ENCODE results near the gene ZBTB46.
A peak's percentile ranks its signal among the peaks of the same experiment; 100 is the strongest.
"Not testable (repeated sequence)": the region's sequence is repeated elsewhere in the genome, so short reads cannot be mapped to it uniquely, and the experiment has no call there.

The ZBTB46 gene

DNA sequence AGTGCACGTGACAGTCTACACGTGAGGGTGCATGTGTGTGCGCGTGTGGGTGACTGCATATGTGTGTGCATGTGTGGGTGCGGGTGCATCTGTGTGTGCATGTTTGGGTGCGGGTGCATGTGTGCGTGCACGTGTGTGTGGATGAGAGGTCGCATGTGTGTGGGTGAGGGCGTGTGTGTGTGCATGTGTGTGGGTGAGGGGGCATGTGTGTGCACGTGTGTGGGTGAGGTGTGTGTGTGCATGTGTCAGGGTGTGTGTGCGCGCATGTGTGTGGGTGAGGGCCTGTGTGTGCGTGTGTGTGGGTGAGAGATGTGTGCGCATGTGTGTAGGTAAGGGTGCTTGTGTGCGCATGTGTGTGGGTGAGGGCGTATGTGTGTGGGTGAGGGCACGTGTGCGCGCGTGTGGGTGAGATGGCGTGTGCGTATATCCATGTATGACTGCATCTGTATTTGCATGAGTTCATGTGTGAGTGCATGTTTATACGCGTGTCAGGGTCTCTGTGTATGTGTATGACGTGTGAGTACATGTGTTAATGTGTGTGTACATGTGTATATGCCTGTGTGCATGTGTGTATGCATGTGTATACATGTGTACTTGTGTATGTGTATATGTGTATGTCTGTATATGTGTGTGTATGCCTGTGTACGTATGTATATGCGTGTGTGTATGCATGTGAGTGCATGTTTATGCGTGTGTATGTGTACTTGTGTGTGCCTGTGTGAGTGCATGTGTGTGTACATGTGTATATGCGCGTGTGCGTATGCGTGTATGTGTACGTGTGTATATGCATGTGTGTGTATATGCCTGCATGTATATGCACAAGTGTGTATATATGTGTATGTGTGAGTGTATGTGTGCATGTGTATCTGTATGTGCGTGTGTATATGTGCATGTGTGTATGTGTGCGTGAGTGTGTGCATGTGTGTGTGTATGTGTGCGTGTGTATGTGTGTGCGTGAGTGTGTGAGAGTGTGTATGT is 98.7 kb downstream of the ZBTB46 start:
- Histone ChIP-seq H3K36me3 (ENCODE audit: control insufficient read depth, insufficient read depth, low read length) (peaks cover 6% of the 10 kb centered on the region), H3K27ac (ENCODE audit: low read depth, low read length) (no peak overlapping the region), H3K4me3 (ENCODE audit: low read length) (no peak overlapping the region), H3K9ac (ENCODE audit: low read length) (no peak overlapping the region), H3K4me1 (ENCODE audit: control insufficient read depth, insufficient read depth, low read length) (no peaks in the 10 kb centered on the region), H3K27me3 (ENCODE audit: control insufficient read depth, insufficient read depth, low read length) (no peaks in the 10 kb centered on the region)

DNA sequence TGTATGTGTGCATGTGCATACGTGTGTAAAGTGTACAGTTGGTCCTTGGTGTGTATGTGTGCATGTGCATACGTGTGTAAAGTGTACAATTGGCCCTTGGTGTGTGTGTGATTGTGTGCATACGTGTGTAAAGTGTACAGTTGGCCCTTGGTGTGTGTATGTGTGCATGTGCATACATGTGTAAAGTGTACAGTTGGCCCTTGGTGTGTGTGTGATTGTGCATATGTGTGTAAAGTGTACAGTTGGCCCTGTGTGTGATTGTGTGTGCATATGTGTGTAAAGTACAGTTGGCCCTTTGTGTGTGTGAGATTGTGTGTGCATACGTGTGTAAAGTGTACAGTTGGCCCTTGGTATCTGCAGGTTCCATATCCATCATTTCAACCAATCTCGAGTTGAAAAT is 99.7 kb downstream of the ZBTB46 start:
- peaks cover 6% of the 10 kb centered on the region for H3K36me3 ChIP-seq (ENCODE audit: control insufficient read depth, insufficient read depth, low read length)

DNA sequence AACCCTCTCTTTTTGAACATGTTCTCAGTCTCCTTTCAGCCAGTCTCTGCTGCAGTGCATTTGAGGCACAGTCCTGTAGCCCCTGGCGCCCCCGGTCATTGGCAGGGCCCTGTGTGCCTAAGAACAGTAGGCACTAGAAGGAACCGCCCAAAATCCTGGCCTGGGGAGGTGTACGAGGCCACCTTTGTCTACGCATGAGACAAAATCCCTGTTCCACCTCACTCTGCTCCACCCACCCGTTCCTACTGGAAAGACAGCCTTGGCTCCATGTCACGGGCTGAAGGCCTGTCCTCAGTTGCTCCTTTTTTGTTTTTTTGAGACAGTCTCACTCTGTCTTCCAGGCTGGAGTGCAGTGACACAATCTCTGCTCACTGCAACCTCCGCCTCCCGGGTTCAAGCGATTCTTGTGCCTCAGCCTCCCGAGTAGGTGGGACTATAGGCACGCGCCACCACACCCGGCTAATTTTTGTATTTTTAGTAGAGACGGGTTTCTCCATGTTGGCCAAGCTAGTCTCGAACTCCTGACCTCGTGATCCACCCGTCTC is 100.8 kb downstream of the ZBTB46 start:
- not testable (repeated sequence) for H3K27ac ChIP-seq (ENCODE audit: low read depth, low read length); H3K9ac ChIP-seq (ENCODE audit: low read length); H3K36me3 ChIP-seq (ENCODE audit: control insufficient read depth, insufficient read depth, low read length); H3K27me3 ChIP-seq (ENCODE audit: control insufficient read depth, insufficient read depth, low read length); H3K4me1 ChIP-seq (ENCODE audit: control insufficient read depth, insufficient read depth, low read length); H3K4me3 ChIP-seq (ENCODE audit: low read length)

More for the DNA sequence above, 99.7 kb downstream of the ZBTB46 start:
- no peak overlapping the region for H3K9ac ChIP-seq (ENCODE audit: low read length)
- H3K27ac ChIP-seq (ENCODE audit: low read depth, low read length), result no peak overlapping the region
- no peaks in the 10 kb centered on the region for H3K4me1 ChIP-seq (ENCODE audit: control insufficient read depth, insufficient read depth, low read length)
- H3K4me3 ChIP-seq (ENCODE audit: low read length), result no peak overlapping the region
- no peaks in the 10 kb centered on the region for H3K27me3 ChIP-seq (ENCODE audit: control insufficient read depth, insufficient read depth, low read length)

DNA sequence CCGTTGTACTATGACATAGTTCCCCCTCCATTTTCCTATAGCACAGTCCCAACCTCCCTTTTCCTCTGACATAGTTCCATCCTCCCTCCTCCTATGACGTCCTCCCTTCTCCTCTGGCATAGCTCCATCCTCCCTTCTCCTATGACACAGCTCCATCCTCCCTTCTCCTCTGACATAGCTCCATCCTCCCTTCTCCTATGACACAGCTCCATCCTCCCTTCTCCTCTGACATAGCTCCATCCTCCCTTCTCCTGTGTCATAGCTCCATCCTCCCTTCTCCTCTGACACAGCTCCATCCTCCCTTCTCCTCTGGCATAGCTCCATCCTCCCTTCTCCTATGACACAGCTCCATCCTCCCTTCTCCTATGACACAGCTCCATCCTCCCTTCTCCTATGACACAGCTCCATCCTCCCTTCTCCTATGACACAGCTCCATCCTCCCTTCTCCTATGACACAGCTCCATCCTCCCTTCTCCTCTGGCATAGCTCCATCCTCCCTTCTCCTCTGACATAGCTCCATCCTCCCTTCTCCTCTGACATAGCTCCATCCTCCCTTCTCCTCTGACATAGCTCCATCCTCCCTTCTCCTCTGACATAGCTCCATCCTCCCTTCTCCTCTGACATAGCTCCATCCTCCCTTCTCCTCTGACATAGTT is 108.0 kb downstream of the ZBTB46 start:
- not testable (repeated sequence) for H3K27me3 ChIP-seq (ENCODE audit: control insufficient read depth, insufficient read depth, low read length); H3K4me3 ChIP-seq (ENCODE audit: low read length); H3K9ac ChIP-seq (ENCODE audit: low read length); H3K4me1 ChIP-seq (ENCODE audit: control insufficient read depth, insufficient read depth, low read length); H3K36me3 ChIP-seq (ENCODE audit: control insufficient read depth, insufficient read depth, low read length); H3K27ac ChIP-seq (ENCODE audit: low read depth, low read length)

DNA sequence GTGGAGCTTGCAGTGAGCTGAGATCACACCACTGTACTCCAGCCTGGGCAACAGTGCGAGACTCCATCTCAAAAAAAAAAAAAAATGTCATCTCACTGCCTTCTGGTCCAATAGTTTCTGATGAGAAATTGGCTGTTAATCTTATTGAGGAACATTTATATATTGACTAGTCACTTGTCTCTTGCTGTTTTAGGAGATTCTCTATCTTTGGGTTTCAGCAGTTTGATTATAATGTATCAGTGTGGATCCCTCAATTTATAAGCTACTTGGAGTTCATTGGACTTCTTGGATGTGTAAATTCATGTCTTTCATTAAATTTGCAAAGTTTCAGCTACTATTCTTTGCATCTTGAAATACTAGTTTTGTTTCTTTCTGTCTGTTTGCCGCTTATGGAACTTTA is 112.1 kb downstream of the ZBTB46 start:
- no peak overlapping the region for H3K27ac ChIP-seq (ENCODE audit: low read depth, low read length)
- no peak overlapping the region for H3K9ac ChIP-seq (ENCODE audit: low read length)
- H3K4me1 ChIP-seq (ENCODE audit: control insufficient read depth, insufficient read depth, low read length), result no peaks in the 10 kb centered on the region
- peaks cover 9% of the 10 kb centered on the region for H3K36me3 ChIP-seq (ENCODE audit: control insufficient read depth, insufficient read depth, low read length)
- H3K27me3 ChIP-seq (ENCODE audit: control insufficient read depth, insufficient read depth, low read length), result no peaks in the 10 kb centered on the region
- H3K4me3 ChIP-seq (ENCODE audit: low read length), result no peak overlapping the region

DNA sequence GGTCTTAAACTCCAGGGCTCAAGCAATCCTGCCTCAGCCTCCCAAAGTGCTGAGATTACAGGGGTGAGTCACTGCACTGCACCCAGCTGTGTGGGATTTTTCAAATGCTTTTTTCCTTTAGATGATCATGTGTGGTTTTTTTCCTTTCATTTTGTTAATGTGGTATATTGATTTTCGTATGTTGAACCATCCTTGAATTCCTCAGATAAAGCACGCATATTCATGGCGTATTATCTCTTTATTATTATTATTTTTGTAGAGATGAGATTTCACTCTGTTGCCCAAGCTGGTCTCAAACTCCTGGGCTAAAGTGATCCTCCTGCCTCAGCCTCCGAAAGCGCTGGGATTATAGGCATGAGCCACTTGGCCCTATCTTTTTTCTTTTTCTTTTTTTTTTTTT is 116.2 kb downstream of the ZBTB46 start:
- no peak overlapping the region for H3K4me3 ChIP-seq (ENCODE audit: low read length)
- H3K36me3 ChIP-seq (ENCODE audit: control insufficient read depth, insufficient read depth, low read length), result peaks cover 13% of the 10 kb centered on the region
- no peaks in the 10 kb centered on the region for H3K4me1 ChIP-seq (ENCODE audit: control insufficient read depth, insufficient read depth, low read length)
- H3K27me3 ChIP-seq (ENCODE audit: control insufficient read depth, insufficient read depth, low read length), result no peaks in the 10 kb centered on the region
- H3K9ac ChIP-seq (ENCODE audit: low read length), result no peak overlapping the region
- H3K27ac ChIP-seq (ENCODE audit: low read depth, low read length), result no peak overlapping the region

DNA sequence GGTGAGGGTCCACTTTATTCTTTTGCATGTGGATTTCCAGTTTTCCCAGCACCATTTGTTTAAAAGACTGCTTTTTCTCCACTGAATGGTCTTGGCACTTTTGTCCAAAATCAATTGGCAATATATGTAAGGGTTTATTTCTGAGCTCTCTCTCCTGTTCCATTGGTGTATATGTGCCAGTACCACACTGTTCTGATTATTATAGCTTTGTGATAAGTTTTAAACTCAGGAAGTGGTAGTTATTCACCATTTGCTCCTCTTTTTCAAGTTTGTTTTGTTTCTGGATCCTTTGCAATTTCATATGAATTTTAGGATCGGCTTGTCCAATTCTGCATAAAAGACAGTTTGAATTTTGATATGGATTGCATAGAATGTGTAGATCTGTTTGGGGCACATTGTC is 118.9 kb downstream of the ZBTB46 start:
- H3K27me3 ChIP-seq (ENCODE audit: control insufficient read depth, insufficient read depth, low read length), result no peaks in the 10 kb centered on the region
- peaks cover 6% of the 10 kb centered on the region for H3K4me1 ChIP-seq (ENCODE audit: control insufficient read depth, insufficient read depth, low read length)
- no peak overlapping the region for H3K4me3 ChIP-seq (ENCODE audit: low read length)
- H3K9ac ChIP-seq (ENCODE audit: low read length), result no peak overlapping the region
- no peak overlapping the region for H3K27ac ChIP-seq (ENCODE audit: low read depth, low read length)
- H3K36me3 ChIP-seq (ENCODE audit: control insufficient read depth, insufficient read depth, low read length), result peaks cover 10% of the 10 kb centered on the region

DNA sequence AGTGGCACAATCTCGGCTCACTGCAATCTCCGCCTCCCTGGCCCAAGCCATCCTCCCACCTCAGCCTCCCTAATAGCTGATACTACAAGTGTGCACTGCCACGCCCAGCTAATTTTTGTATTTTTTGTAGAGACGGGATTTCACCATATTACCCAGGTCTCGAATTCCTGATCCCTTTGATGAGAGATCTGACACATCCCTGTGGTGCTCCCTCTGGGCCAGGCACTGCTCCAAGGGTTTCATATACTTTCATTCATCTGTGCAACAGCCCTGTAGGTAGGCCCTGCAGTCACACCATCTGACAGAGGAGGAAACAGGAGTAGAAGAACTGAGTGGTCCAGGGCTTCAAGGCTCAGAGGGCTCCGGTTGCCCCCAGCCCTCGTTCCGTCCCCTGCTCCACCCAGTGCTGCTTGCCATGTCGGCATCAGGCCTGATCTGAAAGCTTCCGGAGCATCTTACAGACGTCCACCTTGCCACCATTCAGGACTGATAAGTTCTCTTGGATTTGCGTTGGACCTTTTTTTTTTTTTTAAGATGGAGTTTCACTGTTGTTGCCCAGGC is 119.9 kb downstream of the ZBTB46 start:
- Histone ChIP-seq H3K9ac (ENCODE audit: low read length) (no peak overlapping the region), H3K36me3 (ENCODE audit: control insufficient read depth, insufficient read depth, low read length) (peaks cover 10% of the 10 kb centered on the region), H3K27me3 (ENCODE audit: control insufficient read depth, insufficient read depth, low read length) (no peaks in the 10 kb centered on the region), H3K4me3 (ENCODE audit: low read length) (no peak overlapping the region), H3K27ac (ENCODE audit: low read depth, low read length) (no peak overlapping the region), H3K4me1 (ENCODE audit: control insufficient read depth, insufficient read depth, low read length) (peaks cover 12% of the 10 kb centered on the region)

DNA sequence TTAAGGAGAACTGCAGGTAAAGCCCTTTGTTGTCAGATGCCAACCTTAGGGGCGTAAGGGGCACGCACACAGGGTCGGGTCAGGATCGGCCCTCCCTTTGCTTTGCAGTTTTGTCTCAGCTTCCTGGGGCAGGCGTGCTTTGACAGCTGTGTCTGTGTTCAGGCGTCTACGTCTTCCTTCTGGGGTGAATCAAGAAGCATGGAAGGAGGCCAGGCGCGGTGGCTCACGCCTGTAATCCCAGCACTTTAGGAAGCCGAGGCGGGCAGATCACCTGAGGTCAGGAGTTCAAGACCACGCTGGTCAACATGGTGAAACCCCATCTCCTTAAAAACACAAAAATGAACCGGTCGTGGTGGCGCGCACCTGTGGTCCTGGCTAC is 121.9 kb downstream of the ZBTB46 start:
- Histone ChIP-seq H3K4me1 (ENCODE audit: control insufficient read depth, insufficient read depth, low read length) (peaks cover 12% of the 10 kb centered on the region), H3K36me3 (ENCODE audit: control insufficient read depth, insufficient read depth, low read length) (peaks cover 22% of the 10 kb centered on the region), H3K9ac (ENCODE audit: low read length) (no peak overlapping the region), H3K27me3 (ENCODE audit: control insufficient read depth, insufficient read depth, low read length) (no peaks in the 10 kb centered on the region), H3K27ac (ENCODE audit: low read depth, low read length) (no peak overlapping the region), H3K4me3 (ENCODE audit: low read length) (peak overlapping the region; percentile 70)

DNA sequence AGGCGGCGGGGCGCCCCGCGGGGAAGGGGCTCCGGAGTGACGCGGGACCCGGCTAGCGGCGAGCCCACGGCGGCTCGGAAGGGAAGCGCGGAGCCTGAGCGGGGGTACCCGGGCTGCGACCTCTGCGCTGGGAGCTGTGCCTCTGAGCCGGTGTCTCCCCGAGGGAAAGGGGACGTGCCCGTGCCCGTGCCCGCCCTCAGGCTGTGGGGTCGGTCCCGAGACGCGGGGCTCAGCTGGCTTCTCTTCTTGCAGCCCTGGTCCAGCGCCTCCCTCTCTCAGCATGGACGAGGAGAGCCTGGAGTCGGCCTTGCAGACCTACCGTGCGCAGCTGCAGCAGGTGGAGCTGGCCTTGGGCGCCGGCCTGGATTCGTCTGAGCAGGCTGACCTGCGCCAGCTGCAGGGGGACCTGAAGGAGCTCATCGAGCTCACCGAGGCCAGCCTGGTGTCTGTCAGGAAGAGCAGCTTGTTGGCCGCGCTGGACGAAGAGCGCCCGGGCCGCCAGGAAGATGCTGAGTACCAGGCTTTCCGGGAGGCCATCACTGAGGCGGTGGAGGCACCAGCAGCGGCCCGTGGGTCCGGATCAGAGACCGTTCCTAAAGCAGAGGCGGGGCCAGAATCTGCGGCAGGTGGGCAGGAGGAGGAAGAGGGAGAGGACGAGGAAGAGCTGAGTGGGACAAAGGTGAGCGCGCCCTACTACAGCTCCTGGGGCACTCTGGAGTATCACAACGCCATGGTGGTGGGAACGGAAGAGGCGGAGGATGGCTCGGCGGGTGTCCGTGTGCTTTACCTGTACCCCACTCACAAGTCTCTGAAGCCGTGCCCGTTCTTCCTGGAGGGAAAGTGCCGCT is 122.5 kb downstream of the ZBTB46 start:
- peak overlapping the region; percentile 93 for H3K27ac ChIP-seq (ENCODE audit: low read depth, low read length)
- H3K27me3 ChIP-seq (ENCODE audit: control insufficient read depth, insufficient read depth, low read length), result no peaks in the 10 kb centered on the region
- no peak overlapping the region for H3K9ac ChIP-seq (ENCODE audit: low read length)
- peaks cover 12% of the 10 kb centered on the region for H3K4me1 ChIP-seq (ENCODE audit: control insufficient read depth, insufficient read depth, low read length)
- peak overlapping the region; percentile 70 for H3K4me3 ChIP-seq (ENCODE audit: low read length)
- peaks cover 22% of the 10 kb centered on the region for H3K36me3 ChIP-seq (ENCODE audit: control insufficient read depth, insufficient read depth, low read length)

DNA sequence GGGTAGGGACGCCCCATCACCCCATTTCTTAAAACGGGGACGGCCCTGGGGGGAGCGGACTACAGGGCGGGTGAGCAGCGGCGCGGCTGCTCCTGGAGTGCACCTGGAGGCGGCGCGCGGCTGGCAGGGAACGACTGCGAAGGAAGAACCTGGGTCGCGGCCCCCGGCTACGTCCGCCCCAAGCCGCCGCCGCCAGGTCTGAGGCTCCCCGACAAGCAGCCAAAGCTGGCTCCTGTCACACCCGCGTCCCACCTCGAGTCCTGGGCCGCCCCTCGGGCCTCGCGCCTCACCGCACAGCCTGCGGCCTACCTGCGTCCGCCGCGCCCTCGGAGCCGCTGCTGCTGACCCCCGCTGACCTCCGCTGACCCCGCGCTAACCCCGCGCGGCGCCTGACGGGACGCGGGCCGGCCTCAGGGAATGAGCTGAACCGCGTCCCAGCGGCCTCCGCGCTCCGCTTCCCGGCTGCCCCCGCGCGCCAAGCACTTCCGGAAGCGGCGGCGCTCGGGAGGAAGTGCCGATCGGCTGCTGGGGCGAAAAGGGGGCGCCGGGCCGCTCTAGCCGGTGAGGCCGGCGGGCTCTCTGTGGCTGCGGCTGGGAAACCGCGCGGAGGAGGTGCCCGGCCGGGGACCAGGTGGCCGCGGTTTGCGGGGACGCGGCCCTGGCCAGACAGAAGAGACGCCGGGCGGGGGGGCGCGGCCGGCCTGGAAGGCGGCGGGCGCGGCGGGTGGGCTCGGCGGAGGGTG is 123.3 kb downstream of the ZBTB46 start, which contains the start of the genes ARFRP1 and ZGPAT:
Gene ARFRP1 (minus strand): TSS at position 419 of the 743 bp plus-strand sequence. CDS start 885 bp downstream, outside the sequence.
Gene ZGPAT (plus strand): TSS at position 482 of the 743 bp plus-strand sequence. CDS start 542 bp downstream, outside the sequence.
- Histone ChIP-seq H3K27ac (ENCODE audit: low read depth, low read length) (peak within 1 kb of the TSS; percentile 93), H3K27me3 (ENCODE audit: control insufficient read depth, insufficient read depth, low read length) (no peaks in the 10 kb centered on the region), H3K9ac (ENCODE audit: low read length) (peak within 1 kb of the TSS; percentile 62), H3K4me3 (ENCODE audit: low read length) (peak within 1 kb of the TSS; percentile 70), H3K36me3 (ENCODE audit: control insufficient read depth, insufficient read depth, low read length) (peaks cover 22% of the 10 kb centered on the region), H3K4me1 (ENCODE audit: control insufficient read depth, insufficient read depth, low read length) (peaks cover 12% of the 10 kb centered on the region)
